Fibroblast of the conjunctiva (primary cell): ENCODE results near the gene OTP.
"Not testable (repeated sequence)": the region's sequence is repeated elsewhere in the genome, so short reads cannot be mapped to it uniquely, and the experiment has no call there.

ENCODE experiments used
- DNase-seq: peaks from one replicate; pipeline ENCODE4 v3.0.0-alpha.2; 2010; ENCODE audit warnings: low read depth

The OTP gene

GRCh38 chr5:77608927-77609326, 29.6 kb downstream of the OTP start:
- not testable (repeated sequence) for DNase-seq

GRCh38 chr5:77607324-77607723, 31.2 kb downstream of the OTP start:
- no peak for DNase-seq

DNA sequence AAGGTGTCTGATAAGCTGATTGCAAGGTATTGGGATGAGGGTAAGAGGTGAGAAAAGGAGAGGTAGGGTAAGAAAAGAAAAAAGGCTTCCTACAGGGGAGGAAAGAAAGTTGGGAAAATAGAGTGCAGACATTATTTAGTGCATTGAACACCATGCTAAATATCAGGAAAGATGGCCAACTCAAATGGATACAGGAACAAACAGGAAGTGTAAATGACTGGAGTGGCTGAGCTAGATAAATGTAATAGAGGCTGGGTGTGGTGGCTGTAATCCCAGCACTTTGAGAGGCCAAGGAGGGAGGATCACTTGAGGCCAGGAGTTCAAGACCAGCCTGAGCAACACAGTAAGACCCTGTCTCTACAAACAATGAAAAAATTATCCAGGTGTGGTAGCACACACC, 32.2 kb downstream of the OTP start:
- no peak for DNase-seq

DNA sequence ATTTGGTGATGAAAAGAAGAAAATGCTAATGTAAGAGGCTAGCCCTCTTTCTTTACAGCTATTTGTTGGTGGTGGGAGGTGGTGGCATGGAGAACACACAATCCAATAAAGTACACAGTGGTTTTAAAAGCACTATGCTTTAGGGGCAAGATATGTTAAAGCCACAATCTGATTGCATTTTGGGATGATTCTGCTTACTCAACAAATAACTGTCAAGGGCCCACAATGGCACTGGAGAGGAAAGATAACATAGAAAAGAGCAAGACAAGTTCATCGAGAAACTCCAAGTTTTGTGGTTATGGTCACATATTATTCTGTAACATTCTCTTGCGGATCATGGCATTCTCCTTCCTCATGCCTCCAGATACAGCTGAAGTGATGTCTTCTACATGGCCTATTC, 38.8 kb downstream of the OTP start:
- no peak for DNase-seq

DNA sequence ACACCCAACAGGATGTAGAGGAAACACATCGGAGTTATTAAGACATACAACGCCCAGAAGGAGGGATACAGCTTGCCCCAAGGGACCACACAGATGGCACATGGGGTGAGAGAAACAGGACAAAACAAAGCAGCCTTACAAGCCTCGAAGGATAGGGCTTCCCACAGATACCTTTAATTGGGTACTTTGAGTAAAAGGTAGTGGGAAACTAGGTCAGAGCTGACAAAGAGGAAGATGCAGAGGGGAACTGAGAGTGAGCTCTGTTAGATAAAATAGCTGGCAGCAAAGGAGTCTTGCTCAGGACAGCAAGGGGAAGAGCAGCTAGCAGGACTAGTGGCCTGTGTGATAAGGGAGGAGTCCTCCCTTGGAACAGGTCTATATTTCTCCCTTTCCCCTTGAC, 48.2 kb downstream of the OTP start:
- DNase-seq, result no peak

- DNase-seq, result no peak
These were observed 50.3 kb downstream of the OTP start for GRCh38 chr5:77588175-77588574.

DNA sequence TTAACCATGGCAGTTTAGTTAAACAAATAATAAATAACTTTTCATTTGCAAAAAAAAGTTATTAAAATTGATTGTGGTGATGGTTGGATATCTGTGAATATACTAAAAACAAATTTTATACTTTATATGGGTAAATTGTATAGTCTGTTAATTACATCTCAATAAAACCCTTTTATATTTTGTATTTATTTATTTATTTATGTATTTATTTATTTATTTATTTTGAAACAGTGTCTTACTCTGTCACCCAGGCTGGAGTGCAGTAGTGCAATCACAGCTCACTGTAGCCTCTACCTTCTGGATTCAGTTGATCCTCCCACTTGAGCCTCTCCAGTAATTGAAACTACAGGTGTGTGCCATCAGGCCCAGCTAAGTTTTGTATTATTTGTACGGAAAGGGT, 52.4 kb downstream of the OTP start:
- no peak for DNase-seq

GRCh38 chr5:77582143-77582542, 56.4 kb downstream of the OTP start:
- DNase-seq, result not testable (repeated sequence)
